BJ (cell line): ENCODE data around the gene GRB14. TPM values are rescaled to one million over a fixed set of nuclear protein-coding genes. Genes with fewer than 3 reads are reported as not detected.

Source experiments
- CTCF ChIA-PET: fragments of 350-600 bp; formaldehyde crosslinking; extraction: SDS; loops from one replicate; lab custom pipeline; 2021; ENCODE audit warnings: antibody characterized with exemption, inconsistent platforms; lab: Yijun Ruan, JAX
- POLR2A ChIA-PET: fragments of 300-600 bp; sonication (Branson Sonifier 250); formaldehyde crosslinking; extraction: SDS; loops from one replicate; lab custom pipeline; 2021; ENCODE audit warnings: antibody characterized with exemption; lab: Charles Lee
- DNase-seq: peaks from one replicate; pipeline ENCODE4 v3.0.0-alpha.2; 2011; ENCODE audit warnings: low read depth
- H3K27me3 ChIP-seq: 2 replicates; pipeline ENCODE4 v1.6.0; 2011; ENCODE audit warnings: low read length; ENCODE audit not compliant: control insufficient read depth, insufficient read depth
- H3K36me3 ChIP-seq: 2 replicates; pipeline ENCODE4 v1.5.1; 2011; ENCODE audit warnings: low read length; ENCODE audit not compliant: control insufficient read depth, insufficient read depth
- H3K4me3 ChIP-seq: 2 replicates; pipeline ENCODE4 v1.5.1; 2011; ENCODE audit warnings: low read depth, mild to moderate bottlenecking, control low read depth, low read length
- CTCF ChIP-seq: IDR thresholded peaks from 2 replicates; pipeline ENCODE4 v1.5.1; 2011; ENCODE audit warnings: low read depth, mild to moderate bottlenecking, control low read depth, inconsistent platforms, low read length, moderate library complexity; ENCODE audit not compliant: insufficient read depth
- polyA plus RNA-seq: library from polyadenylated mRNA; depleted of rRNA; stranded (reverse); fragments of >200 nt; gene quantifications from 2 replicates; pipeline ENCODE4 v1.2.3, GENCODE V29; 2011

The GRB14 gene
- polyA plus RNA-seq, 1 experiment, result 0.29 TPM

- Histone ChIP-seq H3K4me3 (no peak overlapping the region), H3K27me3 (no peaks in the 10 kb centered on the region), H3K36me3 (no peaks in the 10 kb centered on the region)
- ChIA-PET POLR2A (no interaction called here), CTCF (no interaction called here)
- TF ChIP-seq CTCF, result no peak
- no peak for DNase-seq
Measured at GRCh38 chr2:164511738-164512137, 109.5 kb downstream of the GRB14 start.

- CTCF ChIA-PET, result no interaction called here
Measured at GRCh38 chr2:164510895-164511294, 110.4 kb downstream of the GRB14 start.

GRCh38 chr2:164509137-164509877 is 112.0 kb downstream of the GRB14 start:
- POLR2A ChIA-PET, result no interaction called here
- DNase-seq, result no peak
- no peaks in the 10 kb centered on the region for H3K27me3 ChIP-seq
- no peak overlapping the region for H3K4me3 ChIP-seq
- H3K36me3 ChIP-seq, result no peaks in the 10 kb centered on the region
- TF ChIP-seq CTCF, result no peak
- CTCF ChIA-PET, result interaction anchor here (1.0 to 1.3 kb wide), 2 partner anchors 12 to 1322 kb away, joined by 3 to 4 read pairs; no protein-coding TSS in a partner anchor

More at GRCh38 chr2:164510895-164511294, 110.4 kb downstream of the GRB14 start:
- DNase-seq, result no peak
- POLR2A ChIA-PET, result no interaction called here
- no peaks in the 10 kb centered on the region for H3K27me3 ChIP-seq
- no peaks in the 10 kb centered on the region for H3K36me3 ChIP-seq
- H3K4me3 ChIP-seq, result no peak overlapping the region
- no peak for TF ChIP-seq CTCF

GRCh38 chr2:164504253-164504652 is 117.0 kb downstream of the GRB14 start:
- no peak for DNase-seq
- ChIA-PET CTCF (interaction anchor here (1.4 kb wide), 1 partner anchor 34 kb away, joined by 5 read pairs; no protein-coding TSS in a partner anchor), POLR2A (no interaction called here)
- no peak overlapping the region for H3K4me3 ChIP-seq
- no peaks in the 10 kb centered on the region for H3K36me3 ChIP-seq
- no peaks in the 10 kb centered on the region for H3K27me3 ChIP-seq
- peak; percentile 18; the same call in 1 of the 2 replicates for TF ChIP-seq CTCF

GRCh38 chr2:164498836-164499235 is 122.4 kb downstream of the GRB14 start:
- DNase-seq, result no peak
- H3K4me3 ChIP-seq, result no peak overlapping the region
- ChIA-PET CTCF (no interaction called here), POLR2A (no interaction called here)
- TF ChIP-seq CTCF, result no peak
- H3K27me3 ChIP-seq, result no peaks in the 10 kb centered on the region
- no peaks in the 10 kb centered on the region for H3K36me3 ChIP-seq
